H9 (cell line): ENCODE results near the gene UNC5B. TPM values are rescaled to one million over a fixed set of nuclear protein-coding genes. Genes with fewer than 3 reads are reported as not detected.

ENCODE experiments used
- DNase-seq: peaks from one replicate; pipeline ENCODE4 v3.0.0-alpha.2; 2017
- H2AFZ ChIP-seq: one replicate; pipeline ENCODE4 v1.6.1; 2013; ENCODE audit warnings: mild to moderate bottlenecking, low read length, control low read depth, moderate library complexity
- H2AK5ac ChIP-seq: 2 replicates; pipeline ENCODE4 v1.6.1; 2013; ENCODE audit warnings: low read length, control low read depth, mixed read lengths; ENCODE audit not compliant: insufficient read length
- H2BK120ac ChIP-seq: one replicate; pipeline ENCODE4 v1.6.1; 2013; ENCODE audit warnings: low read depth, mild to moderate bottlenecking, low read length, control low read depth, inconsistent platforms; ENCODE audit not compliant: poor library complexity, severe bottlenecking
- H2BK12ac ChIP-seq: 2 replicates; pipeline ENCODE4 v1.6.1; 2013; ENCODE audit warnings: low read length, control low read depth, mixed read lengths, low read depth; ENCODE audit not compliant: insufficient read length
- H2BK15ac ChIP-seq: 2 replicates; pipeline ENCODE4 v1.6.1; 2013; ENCODE audit warnings: low read depth, low read length, control low read depth
- H2BK20ac ChIP-seq: one replicate; pipeline ENCODE4 v1.6.1; 2013; ENCODE audit warnings: low read depth, mild to moderate bottlenecking, low read length, control low read depth, inconsistent platforms; ENCODE audit not compliant: poor library complexity, severe bottlenecking
- H2BK5ac ChIP-seq: 2 replicates; pipeline ENCODE4 v1.6.1; 2013; ENCODE audit warnings: low read length, control low read depth, mixed read lengths; ENCODE audit not compliant: insufficient read length
- H3K14ac ChIP-seq: 2 replicates; pipeline ENCODE4 v1.6.1; 2013; ENCODE audit warnings: low read length, control low read depth; ENCODE audit not compliant: insufficient read depth
- H3K18ac ChIP-seq: 2 replicates; pipeline ENCODE4 v1.6.1; 2013; ENCODE audit warnings: low read depth, mild to moderate bottlenecking, mixed read lengths, low read length, control low read depth; ENCODE audit not compliant: insufficient read length
- H3K23ac ChIP-seq: 2 replicates; pipeline ENCODE4 v1.6.1; 2013; ENCODE audit warnings: low read length, control low read depth, mixed read lengths, low read depth; ENCODE audit not compliant: insufficient read length
- H3K23me2 ChIP-seq: 2 replicates; pipeline ENCODE4 v1.6.1; 2013; ENCODE audit warnings: low read depth, mild to moderate bottlenecking, mixed read lengths, low read length, control low read depth; ENCODE audit not compliant: insufficient read length, poor library complexity, severe bottlenecking
- H3K27ac ChIP-seq: 2 replicates; pipeline ENCODE4 v1.5.1; 2013; ENCODE audit warnings: low read length, control low read depth, mixed read lengths, low read depth; ENCODE audit not compliant: insufficient read length
- H3K27me3 ChIP-seq: 2 replicates; pipeline ENCODE4 v1.6.1; 2013; ENCODE audit warnings: low read length, control low read depth, inconsistent platforms; ENCODE audit not compliant: insufficient read depth
- H3K4ac ChIP-seq: 2 replicates; pipeline ENCODE4 v1.6.1; 2013; ENCODE audit warnings: low read depth, mild to moderate bottlenecking, control low read depth, inconsistent platforms, low read length, moderate library complexity
- H3K4me1 ChIP-seq: 2 replicates; pipeline ENCODE4 v1.6.1; 2013; ENCODE audit warnings: low read length, control low read depth, inconsistent platforms; ENCODE audit not compliant: insufficient read depth
- H3K4me2 ChIP-seq: 2 replicates; pipeline ENCODE4 v1.6.1; 2013; ENCODE audit warnings: low read length, control low read depth, mixed read lengths; ENCODE audit not compliant: insufficient read length, insufficient read depth
- H3K56ac ChIP-seq: 2 replicates; pipeline ENCODE4 v1.6.1; 2013; ENCODE audit warnings: low read depth, mild to moderate bottlenecking, mixed read lengths, low read length, control low read depth; ENCODE audit not compliant: insufficient read length
- H3K79me1 ChIP-seq: 2 replicates; pipeline ENCODE4 v1.6.1; 2013; ENCODE audit warnings: low read depth, mild to moderate bottlenecking, moderate library complexity, low read length, control low read depth, inconsistent platforms; ENCODE audit not compliant: insufficient read depth, poor library complexity, severe bottlenecking
- H3K79me2 ChIP-seq: 2 replicates; pipeline ENCODE4 v1.6.1; 2013; ENCODE audit warnings: low read length, control low read depth, inconsistent platforms; ENCODE audit not compliant: insufficient read depth
- H3K9ac ChIP-seq: 2 replicates; pipeline ENCODE4 v1.6.1; 2013; ENCODE audit warnings: low read length, control low read depth, mixed read lengths; ENCODE audit not compliant: insufficient read length; ENCODE audit errors: extremely low read depth
- H3K9me3 ChIP-seq: one replicate; pipeline ENCODE4 v1.6.1; 2013; ENCODE audit warnings: low read depth, low read length, inconsistent platforms; ENCODE audit not compliant: control insufficient read depth
- H3T11ph ChIP-seq: one replicate; pipeline ENCODE4 v1.6.1; 2013; ENCODE audit warnings: mild to moderate bottlenecking, low read length, control low read depth, inconsistent platforms
- H4K20me1 ChIP-seq: one replicate; pipeline ENCODE4 v1.6.1; 2013; ENCODE audit not compliant: control insufficient read depth, insufficient read length, insufficient read depth
- H4K5ac ChIP-seq: 2 replicates; pipeline ENCODE4 v1.6.1; 2013; ENCODE audit warnings: low read depth, mild to moderate bottlenecking, mixed read lengths, low read length, control low read depth; ENCODE audit not compliant: insufficient read length
- H4K8ac ChIP-seq: replicated peaks from 2 replicates; pipeline ENCODE4 v1.6.1; 2013; ENCODE audit warnings: low read length, control low read depth, mixed read lengths, low read depth; ENCODE audit not compliant: insufficient read length
- H4K91ac ChIP-seq: 2 replicates; pipeline ENCODE4 v1.6.1; 2013; ENCODE audit warnings: low read depth, mild to moderate bottlenecking, moderate library complexity, mixed read lengths, low read length, control low read depth; ENCODE audit not compliant: insufficient read length
- H3K27ac Mint-ChIP-seq, 3 experiments: 2 replicates in 2 of 3; 3 replicates in 1 of 3; pipeline ENCODE4 v1.8.0; 2020 to 2021; ENCODE audit warnings: mixed read lengths in 3 of 3, mild to moderate bottlenecking in 1 of 3, moderate library complexity in 1 of 3
- H3K27me3 Mint-ChIP-seq: 2 replicates; pipeline ENCODE4 v1.8.0; 2021; ENCODE audit warnings: low read depth, mild to moderate bottlenecking, moderate library complexity, mixed read lengths
- H3K36me3 Mint-ChIP-seq, 3 experiments: 2 replicates in 2 of 3; 3 replicates in 1 of 3; pipeline ENCODE4 v1.8.0; 2020 to 2021; ENCODE audit warnings: low read depth in 3 of 3, mixed read lengths in 3 of 3; ENCODE audit not compliant: insufficient read depth in 1 of 3
- H3K4me1 Mint-ChIP-seq, 2 experiments: 2 replicates each; pipeline ENCODE4 v1.8.0; 2020; ENCODE audit warnings: mixed read lengths in 2 of 2
- H3K4me3 Mint-ChIP-seq, 2 experiments: 2 replicates in 1 of 2; 3 replicates in 1 of 2; pipeline ENCODE4 v1.8.0; 2020 to 2021; ENCODE audit warnings: mild to moderate bottlenecking in 2 of 2, mixed read lengths in 2 of 2, moderate library complexity in 1 of 2
- H3K9me3 Mint-ChIP-seq, 2 experiments: 2 replicates in 1 of 2; 3 replicates in 1 of 2; pipeline ENCODE4 v1.8.0; 2020; ENCODE audit warnings: mild to moderate bottlenecking in 2 of 2, mixed read lengths in 2 of 2, moderate library complexity in 1 of 2
- WGBS: extraction: QIAGEN DNeasy Blood & Tissue Kit; methylation state at CpG from one replicate; pipeline ENCODE4 v1.1.7; 2013; ENCODE audit warnings: missing lambda C conversion rate, low lambda C conversion rate, mixed read lengths; ENCODE audit not compliant: insufficient read length; ENCODE audit errors: extremely low coverage; 5-methylcytosine and 5-hydroxymethylcytosine counted together
- total RNA-seq: library from RNA; stranded (reverse); gene quantifications from 2 replicates; pipeline ENCODE4 v1.2.1, GENCODE V29; 2021
- TF ChIP-seq, protein P1 (sequence below): fragments of 200-600 bp; sonication (generic); conservative IDR thresholded peaks from 3 replicates; pipeline ENCODE4 v1.8.0; 2021; ENCODE audit warnings: antibody characterized with exemption, mild to moderate bottlenecking

Gene UNC5B
- total RNA-seq, 1 experiment from 2014 or later: 28.4 TPM

DNA sequence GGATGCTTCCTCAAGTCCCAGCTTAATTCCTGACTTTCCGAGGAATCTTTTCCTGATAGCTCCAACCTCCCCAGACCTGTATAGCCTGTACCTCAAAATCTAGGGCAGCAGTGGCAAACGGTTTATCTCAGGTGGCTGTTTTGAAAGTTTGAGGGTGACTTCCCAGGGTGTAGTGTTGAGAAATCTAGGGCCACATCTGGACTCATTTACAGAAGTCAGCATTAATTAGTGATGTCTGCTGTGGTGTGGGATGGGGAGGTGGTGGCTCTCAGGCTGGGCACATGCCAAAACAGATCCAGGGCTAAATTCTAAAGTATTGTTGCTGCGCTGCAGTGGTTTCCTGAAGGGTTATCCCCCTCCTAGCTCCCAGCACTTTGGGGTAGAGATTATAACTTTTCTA, 38.0 kb downstream of the UNC5B start:
- no peak overlapping the region for H3K18ac ChIP-seq
- H3K79me2 ChIP-seq: no peaks in the 10 kb centered on the region
- Mint-ChIP-seq H3K36me3 (0 out of 7 replicates have a peak, but pooled peaks cover 0 to 2% (median 0%) of the 10 kb centered on the region in 3 experiments), H3K9me3 (no peaks in the 10 kb centered on the region; a peak in 1 of 5 replicates), H3K4me1 (peaks cover 50 to 54% of the 10 kb centered on the region in 2 experiments), H3K27me3 (no peaks in the 10 kb centered on the region), H3K4me3 (no peak overlapping the region), H3K27ac (peak overlapping the region in 1 of 3 experiments; percentile 54; a peak in 1 of 7 replicates)
- no peaks in the 10 kb centered on the region for H3K79me1 ChIP-seq
- H4K8ac ChIP-seq: no peak overlapping the region
- no peak overlapping the region for H4K91ac ChIP-seq
- H3K14ac ChIP-seq: no peak overlapping the region
- no peak overlapping the region for H3K9ac ChIP-seq
- no peaks in the 10 kb centered on the region for H3K23me2 ChIP-seq
- DNase-seq: no peak
- H2BK5ac ChIP-seq: no peak overlapping the region
- no peak overlapping the region for H2BK15ac ChIP-seq
- H3K4me1 ChIP-seq: peaks cover 12% of the 10 kb centered on the region; the same call in 1 of the 2 replicates
- H3K27me3 ChIP-seq: no peaks in the 10 kb centered on the region
- no peak overlapping the region for H2AK5ac ChIP-seq
- H4K5ac ChIP-seq: no peak overlapping the region
- H3K9me3 ChIP-seq: no peaks in the 10 kb centered on the region
- H3K4ac ChIP-seq: no peak overlapping the region
- no peak overlapping the region for H2BK120ac ChIP-seq
- no peak overlapping the region for H3K23ac ChIP-seq
- no peak overlapping the region for H3K4me2 ChIP-seq
- H2BK20ac ChIP-seq: no peak overlapping the region
- H3K27ac ChIP-seq: no peak overlapping the region
- no peak overlapping the region for H2BK12ac ChIP-seq
- H3T11ph ChIP-seq: no peak overlapping the region
- no peak overlapping the region for H3K56ac ChIP-seq
- no peaks in the 10 kb centered on the region for H4K20me1 ChIP-seq
- no peak overlapping the region for H2AFZ ChIP-seq
- TF ChIP-seq, protein P1, sequence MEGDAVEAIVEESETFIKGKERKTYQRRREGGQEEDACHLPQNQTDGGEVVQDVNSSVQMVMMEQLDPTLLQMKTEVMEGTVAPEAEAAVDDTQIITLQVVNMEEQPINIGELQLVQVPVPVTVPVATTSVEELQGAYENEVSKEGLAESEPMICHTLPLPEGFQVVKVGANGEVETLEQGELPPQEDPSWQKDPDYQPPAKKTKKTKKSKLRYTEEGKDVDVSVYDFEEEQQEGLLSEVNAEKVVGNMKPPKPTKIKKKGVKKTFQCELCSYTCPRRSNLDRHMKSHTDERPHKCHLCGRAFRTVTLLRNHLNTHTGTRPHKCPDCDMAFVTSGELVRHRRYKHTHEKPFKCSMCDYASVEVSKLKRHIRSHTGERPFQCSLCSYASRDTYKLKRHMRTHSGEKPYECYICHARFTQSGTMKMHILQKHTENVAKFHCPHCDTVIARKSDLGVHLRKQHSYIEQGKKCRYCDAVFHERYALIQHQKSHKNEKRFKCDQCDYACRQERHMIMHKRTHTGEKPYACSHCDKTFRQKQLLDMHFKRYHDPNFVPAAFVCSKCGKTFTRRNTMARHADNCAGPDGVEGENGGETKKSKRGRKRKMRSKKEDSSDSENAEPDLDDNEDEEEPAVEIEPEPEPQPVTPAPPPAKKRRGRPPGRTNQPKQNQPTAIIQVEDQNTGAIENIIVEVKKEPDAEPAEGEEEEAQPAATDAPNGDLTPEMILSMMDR: no peak
- WGBS: no CpG with 5 or more reads among the region's 3 CpGs
